SIG-M5 treated with dmso at 0.1 percent for 504 hours (cell line): ENCODE results near the gene WDR6.
"Not testable (repeated sequence)": the region's sequence is repeated elsewhere in the genome, so short reads cannot be mapped to it uniquely, and the experiment has no call there.

Experiments used
- DNase-seq: peaks from one replicate; lab custom pipeline; 2025; ENCODE audit not compliant: unreplicated experiment; lab: John Stamatoyannopoulos, UW

Gene WDR6

DNA sequence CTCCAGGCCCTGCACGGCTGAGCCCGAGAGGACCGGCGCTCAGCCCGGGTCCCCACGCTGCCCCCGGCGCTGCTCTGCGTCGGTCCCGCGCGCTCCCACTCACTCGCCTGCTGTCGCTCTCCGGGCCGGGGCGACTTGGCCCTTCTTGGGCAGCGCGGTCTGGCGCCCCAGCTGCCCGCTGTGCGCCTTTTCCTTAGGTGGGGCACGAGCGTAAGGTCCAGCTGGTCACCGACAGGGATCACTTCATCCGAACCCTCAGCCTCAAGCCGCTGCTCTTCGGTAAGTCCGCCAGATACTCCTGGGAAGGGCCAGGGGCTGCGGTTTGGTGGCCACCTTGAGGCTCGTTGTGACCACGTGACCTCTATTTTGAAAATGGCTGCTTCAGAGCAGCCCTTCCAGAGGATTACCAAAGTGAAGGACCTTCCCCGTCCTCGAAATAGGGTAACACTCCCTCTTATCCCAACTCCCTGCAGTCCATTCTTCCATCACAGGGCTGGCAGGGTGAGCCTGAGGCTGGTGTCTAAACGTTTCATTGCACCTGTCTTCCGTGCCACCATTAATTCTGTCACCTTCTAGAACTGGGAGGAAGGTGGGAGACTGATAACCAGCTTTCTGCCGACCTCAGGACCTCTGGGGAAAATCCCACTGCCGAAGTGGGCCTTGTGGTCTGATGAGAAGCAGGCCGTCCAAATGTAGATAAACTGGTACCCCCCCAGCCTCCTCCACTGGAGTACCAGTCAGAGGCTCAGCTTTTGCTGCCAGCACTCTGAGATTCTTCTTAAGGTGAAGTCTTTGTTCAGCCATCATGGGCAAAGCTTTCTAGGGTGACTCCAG is 16.3 kb upstream of the WDR6 start:
- peak; percentile 22 for DNase-seq

- no peak for DNase-seq
Observed at GRCh38 chr3:48991851-48992545, 15.2 kb upstream of the WDR6 start.

GRCh38 chr3:48993834-48994233 is 13.4 kb upstream of the WDR6 start:
- no peak for DNase-seq

DNA sequence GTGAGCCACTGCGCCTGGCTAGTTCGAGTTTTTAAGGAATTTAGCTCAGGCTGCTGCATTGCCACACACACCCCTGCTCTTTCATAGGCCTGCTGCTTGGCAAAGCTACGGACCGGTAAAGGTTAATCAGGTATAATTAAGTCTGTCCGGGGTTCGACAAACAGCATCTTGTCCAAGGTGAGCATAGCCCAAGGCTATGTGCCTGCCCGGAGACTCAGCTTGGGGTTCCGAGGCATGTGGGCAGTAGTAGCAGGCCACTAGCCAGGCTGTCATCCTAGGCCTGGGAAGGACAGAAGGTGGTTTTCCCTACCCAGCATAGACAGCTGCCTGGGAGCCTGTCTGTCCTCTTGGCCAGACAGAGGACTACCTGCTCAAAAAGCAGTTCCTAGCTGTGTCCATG is 10.6 kb upstream of the WDR6 start:
- DNase-seq = no peak

DNA sequence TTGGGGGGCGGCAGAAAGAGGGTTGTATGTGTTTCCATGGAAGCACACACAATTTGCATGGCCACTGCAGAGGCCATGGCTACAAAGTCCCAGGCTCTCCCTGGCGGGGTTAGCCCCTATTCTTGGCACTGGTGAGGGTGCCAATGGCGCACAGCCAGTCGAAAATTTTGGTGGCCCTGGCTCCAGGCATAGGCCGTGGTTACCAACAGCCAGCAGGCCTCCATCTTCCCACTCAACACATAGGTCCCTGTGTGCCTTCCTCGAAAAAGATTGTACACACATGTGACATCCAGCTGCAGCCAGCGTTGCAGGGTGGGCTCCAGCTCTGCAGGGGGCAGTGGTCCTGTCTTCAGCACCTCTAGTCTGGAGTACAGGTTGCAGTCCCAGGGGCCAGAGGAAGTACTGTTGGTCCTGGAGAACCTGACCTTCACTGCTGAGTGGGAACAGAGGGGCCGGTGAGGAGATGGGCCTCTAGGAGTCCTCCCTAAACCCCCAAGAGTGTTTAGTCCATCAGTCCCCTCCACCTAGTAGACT is 10.0 kb upstream of the WDR6 start:
- DNase-seq = no peak

DNA sequence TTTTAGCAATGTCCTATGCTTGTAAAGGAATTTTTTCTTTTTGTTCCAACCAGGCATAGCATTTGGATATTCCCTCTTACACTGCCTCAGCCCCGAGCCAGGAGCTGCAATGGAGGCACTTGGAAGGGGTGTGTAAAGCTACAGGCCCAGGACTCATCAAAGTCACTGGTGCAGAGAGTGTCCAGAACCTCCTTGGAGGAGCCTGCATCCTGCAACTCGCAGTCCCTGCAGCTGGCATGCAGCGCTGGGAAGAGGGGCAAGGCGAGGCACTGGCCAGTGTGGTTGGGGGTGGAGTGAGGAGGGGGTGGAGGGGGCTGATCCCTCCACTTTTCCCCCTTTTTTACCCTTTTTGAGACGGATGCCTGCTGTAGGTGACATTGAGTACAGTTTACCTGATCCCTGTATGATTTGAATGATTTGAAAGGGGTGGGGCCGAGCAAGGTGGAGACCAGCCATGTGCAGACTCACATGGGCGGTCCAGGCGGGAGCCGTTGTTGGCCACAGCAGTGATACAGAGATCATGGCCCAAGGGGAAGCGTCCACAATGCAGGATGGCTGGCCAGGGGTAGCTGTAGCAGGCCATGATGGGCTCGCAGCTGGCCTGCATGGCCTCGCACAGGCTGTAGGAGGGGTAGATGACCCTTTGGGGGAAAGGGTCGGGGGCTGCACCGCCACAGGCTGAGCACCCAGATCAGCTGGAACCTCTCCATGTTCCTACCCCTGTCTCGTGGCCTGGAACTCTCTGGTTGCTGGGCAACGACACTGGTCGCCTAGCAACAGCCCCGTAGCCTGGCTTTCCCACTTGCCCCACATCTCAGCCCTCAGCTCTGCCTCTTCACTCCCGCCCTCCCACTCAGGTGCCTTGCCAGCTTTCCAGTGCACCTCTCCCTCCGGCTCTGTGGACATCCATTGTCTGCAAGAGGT is 9.2 kb upstream of the WDR6 start:
- DNase-seq = no peak

DNA sequence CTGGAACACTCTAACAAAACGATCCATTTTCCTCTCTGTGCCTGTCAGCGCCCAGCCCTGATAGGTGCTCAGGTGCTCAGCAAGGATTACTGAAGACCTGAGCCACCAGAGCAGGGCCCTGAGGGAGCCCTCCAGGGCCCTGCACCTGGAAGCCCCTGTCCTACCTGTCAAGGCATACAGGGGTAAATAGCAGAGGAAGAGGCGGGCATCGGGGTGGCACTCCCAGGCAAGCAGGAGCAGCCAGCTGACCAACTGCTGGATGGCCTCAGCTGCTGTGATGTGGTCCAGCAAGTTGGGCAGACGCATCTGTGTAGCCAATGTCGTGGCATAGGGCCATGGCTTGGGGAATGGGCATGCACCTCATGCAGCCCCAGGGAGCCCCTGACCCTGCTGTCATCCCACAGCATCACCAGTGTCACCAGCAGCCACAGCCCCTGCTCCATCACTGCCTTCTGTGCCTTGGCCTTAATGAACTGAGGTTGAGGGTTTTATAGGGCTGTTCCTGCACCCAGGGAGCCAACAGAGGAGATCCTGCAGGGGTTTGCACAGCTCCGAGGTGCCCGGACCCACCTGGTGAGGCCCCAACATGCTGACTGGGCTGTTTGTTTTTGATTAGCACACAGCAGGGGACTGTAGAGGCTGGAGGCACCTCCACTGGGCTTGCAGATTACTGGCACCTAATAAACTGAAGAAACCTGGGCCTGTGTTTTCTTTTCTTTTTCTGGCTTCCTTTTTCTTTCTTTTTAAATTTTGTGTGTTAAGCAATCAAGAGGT is 7.9 kb upstream of the WDR6 start:
- no peak for DNase-seq

DNA sequence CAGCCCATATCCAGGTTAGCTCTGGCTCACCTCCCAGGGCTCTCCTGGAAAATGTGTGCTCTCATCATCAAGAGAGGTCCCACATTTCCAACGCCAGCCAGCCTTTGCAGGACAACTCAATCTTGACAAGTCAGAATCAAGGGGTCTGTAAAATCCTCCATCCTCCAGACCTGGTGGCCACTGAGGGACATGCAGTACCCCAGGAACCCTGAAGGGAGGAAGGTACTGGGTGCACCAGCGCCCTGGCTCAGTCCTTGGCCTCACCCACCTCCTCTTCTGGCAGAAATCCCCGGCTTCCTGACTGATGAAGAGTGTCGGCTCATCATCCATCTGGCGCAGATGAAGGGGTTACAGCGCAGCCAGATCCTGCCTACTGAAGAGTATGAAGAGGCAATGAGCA is 6.0 kb upstream of the WDR6 start:
- DNase-seq = no peak

DNA sequence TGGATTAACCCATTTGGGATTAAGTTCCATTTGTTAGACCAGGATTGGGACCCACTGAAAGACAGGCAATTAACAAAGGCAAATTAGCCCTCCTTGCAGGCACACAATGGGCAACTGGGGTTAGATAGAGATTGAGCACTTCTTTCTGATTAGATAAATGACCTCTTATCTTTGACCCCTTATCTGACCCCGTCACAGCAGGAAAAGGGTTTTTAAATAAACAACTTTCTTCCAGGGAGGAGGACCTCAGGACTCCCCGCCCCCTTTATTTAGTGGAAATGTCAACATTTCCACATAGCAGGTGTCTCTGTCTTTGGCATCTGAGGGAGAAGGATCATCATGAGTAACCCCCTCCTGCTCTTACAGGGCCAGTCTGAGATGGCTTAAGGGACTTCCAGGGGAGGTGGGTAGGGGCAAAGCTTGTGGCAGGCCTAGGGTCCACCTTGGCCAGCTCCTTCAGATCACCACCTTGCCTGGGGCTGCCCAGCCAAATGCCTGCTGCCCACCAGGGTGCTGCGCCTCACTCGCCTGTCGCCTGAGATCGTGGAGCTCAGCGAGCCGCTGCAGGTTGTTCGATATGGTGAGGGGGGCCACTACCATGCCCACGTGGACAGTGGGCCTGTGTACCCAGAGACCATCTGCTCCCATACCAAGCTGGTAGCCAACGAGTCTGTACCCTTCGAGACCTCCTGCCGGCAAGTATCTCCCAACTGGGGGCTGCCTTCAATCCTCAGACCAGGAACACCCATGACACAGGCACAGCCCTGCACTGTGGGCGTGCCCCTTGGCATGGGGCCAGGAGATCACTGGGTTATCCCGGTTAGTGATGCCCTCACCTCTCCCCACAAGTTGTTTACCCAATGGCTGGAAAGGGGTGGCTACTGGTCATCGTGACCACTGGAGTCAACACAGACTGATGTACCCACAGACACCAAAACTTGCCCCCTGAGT is 2.6 kb upstream of the WDR6 start:
- no peak for DNase-seq

- no peak for DNase-seq
Observed at GRCh38 chr3:49005303-49005680, 1.9 kb upstream of the WDR6 start.

DNA sequence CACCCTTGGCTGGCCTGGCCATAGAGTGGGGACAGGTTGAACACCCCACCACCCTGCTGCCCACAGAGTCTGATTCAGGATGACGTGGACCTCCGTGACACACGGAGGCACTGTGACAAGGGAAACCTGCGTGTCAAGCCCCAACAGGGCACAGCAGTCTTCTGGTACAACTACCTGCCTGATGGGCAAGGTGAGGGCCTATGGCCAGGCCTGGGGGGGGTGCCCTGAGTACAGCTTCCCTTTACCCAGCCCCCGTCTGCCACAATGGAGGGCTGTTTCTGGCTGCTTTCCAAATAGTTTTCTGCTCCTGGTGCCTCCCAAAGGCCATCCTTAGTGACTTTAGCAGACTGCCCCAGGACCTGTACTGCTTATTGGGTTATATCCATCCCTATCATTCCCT is 1.2 kb upstream of the WDR6 start:
- DNase-seq = no peak

DNA sequence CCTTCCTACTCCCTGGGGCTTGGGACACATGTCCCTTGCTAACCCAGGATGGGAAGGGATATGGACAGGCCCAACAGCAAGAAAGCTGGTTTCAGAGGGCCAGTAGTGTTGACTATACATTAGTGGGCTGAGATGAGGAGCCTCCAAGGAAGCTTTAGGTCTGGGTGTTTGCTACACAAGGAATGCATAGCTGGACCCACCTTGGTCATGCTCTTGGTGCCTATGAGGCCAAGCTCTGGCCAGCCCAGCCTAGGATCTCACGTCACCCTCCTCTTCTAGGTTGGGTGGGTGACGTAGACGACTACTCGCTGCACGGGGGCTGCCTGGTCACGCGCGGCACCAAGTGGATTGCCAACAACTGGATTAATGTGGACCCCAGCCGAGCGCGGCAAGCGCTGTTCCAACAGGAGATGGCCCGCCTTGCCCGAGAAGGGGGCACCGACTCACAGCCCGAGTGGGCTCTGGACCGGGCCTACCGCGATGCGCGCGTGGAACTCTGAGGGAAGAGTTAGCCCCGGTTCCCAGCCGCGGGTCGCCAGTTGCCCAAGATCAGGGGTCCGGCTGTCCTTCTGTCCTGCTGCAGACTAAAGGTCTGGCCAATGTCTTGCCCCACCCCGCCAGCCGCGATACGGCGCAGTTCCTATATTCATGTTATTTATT is 653 bp upstream of the WDR6 start:
- DNase-seq = no peak

GRCh38 chr3:49007771-49008528 is 759 bp downstream of the WDR6 start:
- DNase-seq = peak; percentile 89

GRCh38 chr3:49008627-49009026 is 1.4 kb downstream of the WDR6 start:
- DNase-seq = not testable (repeated sequence)

GRCh38 chr3:49009396-49009795 is 2.2 kb downstream of the WDR6 start:
- DNase-seq = no peak

- DNase-seq = no peak
Observed at GRCh38 chr3:49012441-49013017, 5.3 kb downstream of the WDR6 start.

DNA sequence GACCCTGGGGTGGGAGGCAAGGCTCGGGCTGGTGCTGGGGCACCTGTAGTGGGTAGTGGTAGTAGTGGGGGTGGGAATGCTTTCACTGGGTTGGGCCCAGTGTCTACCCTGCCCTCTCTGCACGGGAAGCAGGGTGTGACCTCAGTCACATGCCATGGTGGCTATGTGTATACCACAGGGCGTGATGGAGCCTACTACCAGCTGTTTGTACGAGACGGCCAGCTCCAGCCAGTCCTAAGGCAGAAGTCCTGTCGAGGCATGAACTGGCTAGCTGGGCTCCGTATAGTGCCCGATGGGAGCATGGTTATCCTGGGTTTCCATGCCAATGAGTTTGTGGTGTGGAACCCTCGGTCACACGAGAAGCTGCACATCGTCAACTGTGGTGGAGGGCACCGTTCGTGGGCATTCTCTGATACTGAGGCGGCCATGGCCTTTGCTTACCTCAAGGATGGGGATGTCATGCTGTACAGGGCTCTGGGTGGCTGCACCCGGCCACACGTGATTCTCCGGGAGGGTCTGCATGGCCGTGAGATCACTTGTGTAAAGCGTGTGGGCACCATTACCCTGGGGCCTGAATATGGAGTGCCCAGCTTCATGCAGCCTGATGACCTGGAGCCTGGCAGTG is 6.0 kb downstream of the WDR6 start:
- no peak for DNase-seq
